H9 (cell line): ENCODE data around the gene FNDC3B. TPM values are rescaled to one million over a fixed set of nuclear protein-coding genes. Genes with fewer than 3 reads are reported as not detected.

Source experiments
- DNase-seq: peaks from one replicate; pipeline ENCODE4 v3.0.0-alpha.2; 2017
- H2AFZ ChIP-seq: one replicate; pipeline ENCODE4 v1.6.1; 2013; ENCODE audit warnings: mild to moderate bottlenecking, low read length, control low read depth, moderate library complexity
- H2AK5ac ChIP-seq: 2 replicates; pipeline ENCODE4 v1.6.1; 2013; ENCODE audit warnings: low read length, control low read depth, mixed read lengths; ENCODE audit not compliant: insufficient read length
- H2BK120ac ChIP-seq: one replicate; pipeline ENCODE4 v1.6.1; 2013; ENCODE audit warnings: low read depth, mild to moderate bottlenecking, low read length, control low read depth, inconsistent platforms; ENCODE audit not compliant: poor library complexity, severe bottlenecking
- H2BK12ac ChIP-seq: 2 replicates; pipeline ENCODE4 v1.6.1; 2013; ENCODE audit warnings: low read length, control low read depth, mixed read lengths, low read depth; ENCODE audit not compliant: insufficient read length
- H2BK15ac ChIP-seq: 2 replicates; pipeline ENCODE4 v1.6.1; 2013; ENCODE audit warnings: low read depth, low read length, control low read depth
- H2BK20ac ChIP-seq: one replicate; pipeline ENCODE4 v1.6.1; 2013; ENCODE audit warnings: low read depth, mild to moderate bottlenecking, low read length, control low read depth, inconsistent platforms; ENCODE audit not compliant: poor library complexity, severe bottlenecking
- H2BK5ac ChIP-seq: 2 replicates; pipeline ENCODE4 v1.6.1; 2013; ENCODE audit warnings: low read length, control low read depth, mixed read lengths; ENCODE audit not compliant: insufficient read length
- H3K14ac ChIP-seq: 2 replicates; pipeline ENCODE4 v1.6.1; 2013; ENCODE audit warnings: low read length, control low read depth; ENCODE audit not compliant: insufficient read depth
- H3K18ac ChIP-seq: 2 replicates; pipeline ENCODE4 v1.6.1; 2013; ENCODE audit warnings: low read depth, mild to moderate bottlenecking, mixed read lengths, low read length, control low read depth; ENCODE audit not compliant: insufficient read length
- H3K23ac ChIP-seq: 2 replicates; pipeline ENCODE4 v1.6.1; 2013; ENCODE audit warnings: low read length, control low read depth, mixed read lengths, low read depth; ENCODE audit not compliant: insufficient read length
- H3K23me2 ChIP-seq: 2 replicates; pipeline ENCODE4 v1.6.1; 2013; ENCODE audit warnings: low read depth, mild to moderate bottlenecking, mixed read lengths, low read length, control low read depth; ENCODE audit not compliant: insufficient read length, poor library complexity, severe bottlenecking
- H3K27ac ChIP-seq: 2 replicates; pipeline ENCODE4 v1.5.1; 2013; ENCODE audit warnings: low read length, control low read depth, mixed read lengths, low read depth; ENCODE audit not compliant: insufficient read length
- H3K27me3 ChIP-seq: 2 replicates; pipeline ENCODE4 v1.6.1; 2013; ENCODE audit warnings: low read length, control low read depth, inconsistent platforms; ENCODE audit not compliant: insufficient read depth
- H3K4ac ChIP-seq: 2 replicates; pipeline ENCODE4 v1.6.1; 2013; ENCODE audit warnings: low read depth, mild to moderate bottlenecking, control low read depth, inconsistent platforms, low read length, moderate library complexity
- H3K4me1 ChIP-seq: 2 replicates; pipeline ENCODE4 v1.6.1; 2013; ENCODE audit warnings: low read length, control low read depth, inconsistent platforms; ENCODE audit not compliant: insufficient read depth
- H3K4me2 ChIP-seq: 2 replicates; pipeline ENCODE4 v1.6.1; 2013; ENCODE audit warnings: low read length, control low read depth, mixed read lengths; ENCODE audit not compliant: insufficient read length, insufficient read depth
- H3K56ac ChIP-seq: 2 replicates; pipeline ENCODE4 v1.6.1; 2013; ENCODE audit warnings: low read depth, mild to moderate bottlenecking, mixed read lengths, low read length, control low read depth; ENCODE audit not compliant: insufficient read length
- H3K79me1 ChIP-seq: 2 replicates; pipeline ENCODE4 v1.6.1; 2013; ENCODE audit warnings: low read depth, mild to moderate bottlenecking, moderate library complexity, low read length, control low read depth, inconsistent platforms; ENCODE audit not compliant: insufficient read depth, poor library complexity, severe bottlenecking
- H3K79me2 ChIP-seq: 2 replicates; pipeline ENCODE4 v1.6.1; 2013; ENCODE audit warnings: low read length, control low read depth, inconsistent platforms; ENCODE audit not compliant: insufficient read depth
- H3K9ac ChIP-seq: 2 replicates; pipeline ENCODE4 v1.6.1; 2013; ENCODE audit warnings: low read length, control low read depth, mixed read lengths; ENCODE audit not compliant: insufficient read length; ENCODE audit errors: extremely low read depth
- H3K9me3 ChIP-seq: one replicate; pipeline ENCODE4 v1.6.1; 2013; ENCODE audit warnings: low read depth, low read length, inconsistent platforms; ENCODE audit not compliant: control insufficient read depth
- H3T11ph ChIP-seq: one replicate; pipeline ENCODE4 v1.6.1; 2013; ENCODE audit warnings: mild to moderate bottlenecking, low read length, control low read depth, inconsistent platforms
- H4K20me1 ChIP-seq: one replicate; pipeline ENCODE4 v1.6.1; 2013; ENCODE audit not compliant: control insufficient read depth, insufficient read length, insufficient read depth
- H4K5ac ChIP-seq: 2 replicates; pipeline ENCODE4 v1.6.1; 2013; ENCODE audit warnings: low read depth, mild to moderate bottlenecking, mixed read lengths, low read length, control low read depth; ENCODE audit not compliant: insufficient read length
- H4K8ac ChIP-seq: replicated peaks from 2 replicates; pipeline ENCODE4 v1.6.1; 2013; ENCODE audit warnings: low read length, control low read depth, mixed read lengths, low read depth; ENCODE audit not compliant: insufficient read length
- H4K91ac ChIP-seq: 2 replicates; pipeline ENCODE4 v1.6.1; 2013; ENCODE audit warnings: low read depth, mild to moderate bottlenecking, moderate library complexity, mixed read lengths, low read length, control low read depth; ENCODE audit not compliant: insufficient read length
- H3K27ac Mint-ChIP-seq, 3 experiments: 2 replicates in 2 of 3; 3 replicates in 1 of 3; pipeline ENCODE4 v1.8.0; 2020 to 2021; ENCODE audit warnings: mixed read lengths in 3 of 3, mild to moderate bottlenecking in 1 of 3, moderate library complexity in 1 of 3
- H3K27me3 Mint-ChIP-seq: 2 replicates; pipeline ENCODE4 v1.8.0; 2021; ENCODE audit warnings: low read depth, mild to moderate bottlenecking, moderate library complexity, mixed read lengths
- H3K36me3 Mint-ChIP-seq, 3 experiments: 2 replicates in 2 of 3; 3 replicates in 1 of 3; pipeline ENCODE4 v1.8.0; 2020 to 2021; ENCODE audit warnings: low read depth in 3 of 3, mixed read lengths in 3 of 3; ENCODE audit not compliant: insufficient read depth in 1 of 3
- H3K4me1 Mint-ChIP-seq, 2 experiments: 2 replicates each; pipeline ENCODE4 v1.8.0; 2020; ENCODE audit warnings: mixed read lengths in 2 of 2
- H3K4me3 Mint-ChIP-seq, 2 experiments: 2 replicates in 1 of 2; 3 replicates in 1 of 2; pipeline ENCODE4 v1.8.0; 2020 to 2021; ENCODE audit warnings: mild to moderate bottlenecking in 2 of 2, mixed read lengths in 2 of 2, moderate library complexity in 1 of 2
- H3K9me3 Mint-ChIP-seq, 2 experiments: 2 replicates in 1 of 2; 3 replicates in 1 of 2; pipeline ENCODE4 v1.8.0; 2020; ENCODE audit warnings: mild to moderate bottlenecking in 2 of 2, mixed read lengths in 2 of 2, moderate library complexity in 1 of 2
- CTCF ChIP-seq: fragments of 200-600 bp; sonication (generic); conservative IDR thresholded peaks from 3 replicates; pipeline ENCODE4 v1.8.0; 2021; ENCODE audit warnings: antibody characterized with exemption, mild to moderate bottlenecking
- WGBS: extraction: QIAGEN DNeasy Blood & Tissue Kit; methylation state at CpG from one replicate; pipeline ENCODE4 v1.1.7; 2013; ENCODE audit warnings: missing lambda C conversion rate, low lambda C conversion rate, mixed read lengths; ENCODE audit not compliant: insufficient read length; ENCODE audit errors: extremely low coverage; 5-methylcytosine and 5-hydroxymethylcytosine counted together
- total RNA-seq: library from RNA; stranded (reverse); gene quantifications from 2 replicates; pipeline ENCODE4 v1.2.1, GENCODE V29; 2021

FNDC3B gene
- total RNA-seq, 1 experiment from 2014 or later: 43.8 TPM

- TF ChIP-seq CTCF: no peak
- Histone ChIP-seq H3K18ac (no peak overlapping the region), H3K79me2 (peaks cover 13% of the 10 kb centered on the region; the same call in 1 of the 2 replicates), H3K4me2 (no peak overlapping the region), H3K79me1 (peaks cover 15% of the 10 kb centered on the region), H2AFZ (no peak overlapping the region), H3K9me3 (no peaks in the 10 kb centered on the region), H4K91ac (no peak overlapping the region), H2BK15ac (no peak overlapping the region), H2BK5ac (no peak overlapping the region), H3K23ac (no peak overlapping the region), H2AK5ac (no peak overlapping the region), H3K56ac (no peak overlapping the region), H2BK12ac (no peak overlapping the region), H3K4me1 (no peaks in the 10 kb centered on the region), H4K8ac (no peak overlapping the region), H3K4ac (no peak overlapping the region), H4K5ac (no peak overlapping the region), H3K23me2 (no peaks in the 10 kb centered on the region), H2BK120ac (no peak overlapping the region), H3K27ac (no peak overlapping the region), H2BK20ac (no peak overlapping the region), H3K14ac (no peak overlapping the region), H3K27me3 (no peaks in the 10 kb centered on the region), H3K9ac (no peak overlapping the region), H3T11ph (no peak overlapping the region), H4K20me1 (no peaks in the 10 kb centered on the region)
- Mint-ChIP-seq H3K27me3 (no peaks in the 10 kb centered on the region), H3K27ac (no peak overlapping the region), H3K9me3 (no peaks in the 10 kb centered on the region; a peak in 1 of 5 replicates), H3K4me1 (peaks cover 14 to 17% of the 10 kb centered on the region in 2 experiments), H3K36me3 (peaks cover 11 to 14% (median 13%) of the 10 kb centered on the region in 3 experiments), H3K4me3 (no peak overlapping the region)
- WGBS: no CpG with 5 or more reads among the region's 3 CpGs
- no peak for DNase-seq
These were observed 20.2 kb downstream of the FNDC3B start for GRCh38 chr3:172059532-172059931.
